Measurements from ENCODE around the gene ANKRD22.

Gene ANKRD22

GRCh38 chr10:88873757-88874156 is 22.1 kb upstream of the ANKRD22 start:
- Histone ChIP-seq H3K4me3 (ENCODE audit: low read depth, low read length) (no peak overlapping the region), H3K27me3 (ENCODE audit: insufficient read depth, low read depth, severe bottlenecking) (no peaks in the 10 kb centered on the region), H3K27ac (no peak overlapping the region), H3K9me3 (ENCODE audit: severe bottlenecking) (no peaks in the 10 kb centered on the region), H3K36me3 (no peaks in the 10 kb centered on the region)
- no peak for TF ChIP-seq CTCF (IDR thresholded peaks at IDR 0.05; ENCODE audit: low read depth, low read length)
- no peak for DNase-seq

- DNase-seq: no peak
- H3K27ac ChIP-seq: no peak overlapping the region
- H3K9me3 ChIP-seq (ENCODE audit: severe bottlenecking): no peaks in the 10 kb centered on the region
- no peaks in the 10 kb centered on the region for H3K27me3 ChIP-seq (ENCODE audit: insufficient read depth, low read depth, severe bottlenecking)
- H3K4me3 ChIP-seq (ENCODE audit: low read depth, low read length): no peak overlapping the region
- no peak for TF ChIP-seq CTCF (IDR thresholded peaks at IDR 0.05; ENCODE audit: low read depth, low read length)
- H3K36me3 ChIP-seq: no peaks in the 10 kb centered on the region
Measured at GRCh38 chr10:88870089-88870488, 18.4 kb upstream of the ANKRD22 start.

- DNase-seq: no peak
- Histone ChIP-seq H3K9me3 (ENCODE audit: severe bottlenecking) (no peaks in the 10 kb centered on the region), H3K36me3 (no peaks in the 10 kb centered on the region), H3K27ac (no peak overlapping the region), H3K27me3 (ENCODE audit: insufficient read depth, low read depth, severe bottlenecking) (no peaks in the 10 kb centered on the region), H3K4me3 (ENCODE audit: low read depth, low read length) (no peak overlapping the region)
- no peak for TF ChIP-seq CTCF (IDR thresholded peaks at IDR 0.05; ENCODE audit: low read depth, low read length)
Measured at GRCh38 chr10:88866454-88866853, 14.8 kb upstream of the ANKRD22 start.

GRCh38 chr10:88865281-88865876 is 13.7 kb upstream of the ANKRD22 start:
- H3K27me3 ChIP-seq (ENCODE audit: insufficient read depth, low read depth, severe bottlenecking): no peaks in the 10 kb centered on the region
- no peaks in the 10 kb centered on the region for H3K36me3 ChIP-seq
- no peak overlapping the region for H3K4me3 ChIP-seq (ENCODE audit: low read depth, low read length)
- no peak overlapping the region for H3K27ac ChIP-seq
- no peaks in the 10 kb centered on the region for H3K9me3 ChIP-seq (ENCODE audit: severe bottlenecking)
- no peak for TF ChIP-seq CTCF (IDR thresholded peaks at IDR 0.05; ENCODE audit: low read depth, low read length)
- no peak for DNase-seq

GRCh38 chr10:88861036-88861435 is 9.4 kb upstream of the ANKRD22 start:
- no peaks in the 10 kb centered on the region for H3K27me3 ChIP-seq (ENCODE audit: insufficient read depth, low read depth, severe bottlenecking)
- no peaks in the 10 kb centered on the region for H3K9me3 ChIP-seq (ENCODE audit: severe bottlenecking)
- H3K36me3 ChIP-seq: no peaks in the 10 kb centered on the region
- no peak overlapping the region for H3K4me3 ChIP-seq (ENCODE audit: low read depth, low read length)
- TF ChIP-seq CTCF (IDR thresholded peaks at IDR 0.05; ENCODE audit: low read depth, low read length): no peak
- H3K27ac ChIP-seq: no peak overlapping the region
- no peak for DNase-seq

GRCh38 chr10:88858491-88858890 is 6.8 kb upstream of the ANKRD22 start:
- TF ChIP-seq CTCF (IDR thresholded peaks at IDR 0.05; ENCODE audit: low read depth, low read length): no peak
- no peaks in the 10 kb centered on the region for H3K9me3 ChIP-seq (ENCODE audit: severe bottlenecking)
- no peaks in the 10 kb centered on the region for H3K27me3 ChIP-seq (ENCODE audit: insufficient read depth, low read depth, severe bottlenecking)
- no peak overlapping the region for H3K27ac ChIP-seq
- no peak overlapping the region for H3K4me3 ChIP-seq (ENCODE audit: low read depth, low read length)
- no peaks in the 10 kb centered on the region for H3K36me3 ChIP-seq
- no peak for DNase-seq
